GM19397 (cell line): Measurements from ENCODE around the gene RPL5.
A peak's percentile ranks its signal among the peaks of the same experiment; 100 is the strongest.

ENCODE experiments used
- ATAC-seq: cut with Tn5 transposase; IDR thresholded peaks from one replicate; pipeline ENCODE4 v1.9.1; 2021; ENCODE audit warnings: mild to moderate bottlenecking, moderate library complexity; ENCODE audit not compliant: unreplicated experiment

The RPL5 gene

DNA sequence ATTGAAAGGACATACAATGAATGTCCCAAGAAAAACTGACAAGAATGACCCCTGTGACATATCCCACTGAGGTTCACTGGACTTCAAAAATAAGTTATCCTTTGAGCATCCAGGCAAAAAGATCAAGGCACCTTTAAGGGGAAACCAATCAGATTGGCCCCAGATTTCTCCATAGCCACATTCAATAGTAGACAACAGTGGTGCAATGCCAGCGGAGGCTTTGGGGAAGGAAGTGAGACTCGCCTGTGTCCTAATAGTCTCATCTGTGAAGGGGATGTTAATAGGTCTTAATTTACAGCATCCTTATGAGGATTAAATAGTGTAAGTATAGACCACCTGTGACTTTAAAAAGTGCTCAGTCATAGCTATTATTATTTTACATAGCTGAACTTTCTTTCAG lies 21.5 kb downstream of the RPL5 start:
- no peak for ATAC-seq

DNA sequence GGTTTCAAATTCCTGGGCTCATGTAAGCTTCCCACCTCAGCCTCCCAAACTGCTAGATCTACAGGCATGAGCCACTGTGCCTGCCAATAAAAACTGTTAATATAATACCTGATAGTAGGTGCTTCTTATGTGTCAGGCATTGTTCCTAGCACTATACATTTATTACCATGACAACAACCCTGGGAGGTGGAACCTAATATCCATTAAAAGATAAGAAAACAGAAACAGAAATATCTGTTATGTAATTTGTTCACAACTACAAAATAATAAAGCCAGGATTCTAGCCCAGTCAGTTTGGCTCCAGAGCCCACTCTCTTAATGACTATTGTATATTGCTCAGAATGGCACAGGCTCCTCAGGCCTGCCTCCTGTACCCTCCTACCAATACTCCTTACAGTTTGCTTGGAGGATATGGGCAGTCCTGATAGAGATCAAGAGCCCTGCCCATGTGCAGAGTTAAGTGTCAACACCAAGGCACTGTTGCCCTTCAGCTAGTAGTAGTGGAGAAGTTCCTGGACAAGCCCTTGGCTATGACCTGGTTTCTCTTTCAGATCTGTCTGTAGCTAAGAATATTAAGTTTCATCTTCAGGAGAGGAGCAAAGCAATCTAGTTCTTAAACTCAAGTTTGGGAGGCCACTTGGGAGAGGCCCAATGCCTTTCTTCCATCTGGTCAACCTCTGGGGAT lies 22.4 kb downstream of the RPL5 start:
- no peak for ATAC-seq

DNA sequence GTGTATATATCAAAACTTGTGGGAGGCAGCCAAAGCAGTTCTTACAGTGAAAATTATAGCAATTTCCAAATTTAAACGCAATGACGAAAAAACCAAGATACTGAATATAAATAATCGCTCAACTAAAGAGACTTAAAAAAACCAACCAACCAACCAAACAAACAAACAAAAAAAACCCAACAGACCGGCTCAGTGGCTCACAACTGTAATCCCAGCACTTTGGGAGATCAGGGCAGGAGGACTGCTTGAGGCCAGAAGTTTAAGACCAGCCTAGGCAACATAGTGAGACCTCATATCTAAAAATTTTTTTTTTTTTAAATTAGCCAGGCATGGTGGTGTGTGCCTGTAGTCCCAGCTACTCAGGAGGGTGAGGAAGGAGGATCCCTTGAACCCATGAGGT lies 23.4 kb downstream of the RPL5 start:
- ATAC-seq, result no peak

DNA sequence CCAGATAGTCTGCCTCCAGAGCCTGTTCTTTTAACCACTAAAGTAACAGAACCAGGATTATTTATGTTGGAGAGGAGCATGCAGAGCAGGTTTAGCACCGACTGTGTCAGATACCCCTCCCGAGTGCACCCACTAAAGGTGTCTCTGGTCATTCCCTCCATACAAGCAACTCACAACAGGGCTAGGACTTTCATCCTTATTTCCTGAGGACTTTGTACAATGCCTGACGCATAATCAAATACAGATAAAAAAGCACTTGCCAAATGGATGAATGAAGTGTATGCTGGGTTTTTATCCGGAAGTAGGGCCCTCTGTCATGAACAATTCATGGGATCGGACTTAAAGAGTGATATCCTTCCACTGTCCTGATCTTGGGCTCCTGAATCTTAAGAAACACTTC lies 26.0 kb downstream of the RPL5 start:
- ATAC-seq, result no peak

DNA sequence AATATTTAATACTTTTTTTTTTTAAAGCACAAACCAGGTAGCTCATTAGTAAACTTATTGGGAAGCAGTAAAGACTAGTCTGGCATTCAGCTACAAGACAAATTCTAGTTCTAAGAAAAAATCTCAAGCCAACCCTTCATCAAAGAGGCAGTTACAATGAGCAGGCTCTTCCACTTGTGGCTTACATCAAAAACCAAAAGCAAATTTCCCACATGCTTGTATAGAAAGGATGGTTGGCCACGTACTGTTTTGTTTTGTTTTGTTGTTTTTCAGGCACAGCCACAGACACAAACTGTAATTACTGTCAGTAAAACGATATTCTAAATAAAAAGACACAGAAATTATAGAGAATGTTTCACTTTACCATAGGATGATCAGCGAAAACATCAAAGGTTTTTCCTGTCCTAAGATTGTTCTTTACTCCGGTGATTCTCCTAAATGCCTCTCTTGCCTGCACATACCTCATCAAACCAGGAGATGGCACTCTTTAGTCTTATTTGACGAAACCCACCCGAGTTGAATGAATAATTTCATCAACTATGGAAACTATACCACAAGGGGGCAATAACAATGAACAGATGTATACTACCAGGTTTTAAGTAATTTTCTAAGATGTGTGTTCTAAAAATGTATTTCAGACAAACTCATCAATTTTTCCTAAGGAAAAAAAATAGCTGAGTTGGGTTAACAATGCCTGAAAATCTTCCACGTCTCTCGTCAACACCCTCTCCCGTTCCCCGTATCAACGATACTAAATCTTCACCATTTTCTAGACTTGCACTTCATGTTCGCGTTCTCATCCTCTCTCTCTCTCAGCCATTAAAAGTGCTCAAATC lies 26.9 kb downstream of the RPL5 start:
- ATAC-seq, result peak; percentile 64

DNA sequence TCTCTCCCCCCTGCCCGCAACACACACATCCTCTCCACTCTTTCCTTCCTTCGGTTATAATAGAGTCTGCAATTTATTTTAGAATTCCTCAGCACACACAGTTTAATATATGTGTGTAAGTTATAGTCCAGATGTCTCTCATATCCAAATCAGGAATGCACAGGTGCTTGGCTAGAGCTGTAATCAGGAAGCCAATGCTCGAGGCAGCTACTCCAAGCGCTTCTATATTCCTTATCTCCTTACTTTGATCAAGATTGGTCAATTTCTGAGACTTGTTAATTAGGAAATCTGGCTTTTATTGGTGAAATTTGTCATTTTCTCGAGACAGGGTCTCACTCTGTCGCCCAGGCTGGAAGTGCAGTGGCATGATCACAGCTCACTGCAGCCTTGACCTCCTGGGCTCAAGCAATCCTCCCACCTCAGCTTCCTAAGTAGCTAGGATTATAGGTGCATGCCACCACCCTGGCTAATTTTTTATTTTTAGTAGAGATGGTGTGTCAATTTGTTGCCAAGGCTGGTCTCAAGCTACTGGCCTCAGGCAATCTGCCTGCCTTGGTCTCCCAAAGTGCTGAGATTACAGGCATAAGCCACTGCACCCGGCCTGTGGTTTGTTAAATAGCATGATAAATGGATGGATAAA lies 27.7 kb downstream of the RPL5 start:
- no peak for ATAC-seq

DNA sequence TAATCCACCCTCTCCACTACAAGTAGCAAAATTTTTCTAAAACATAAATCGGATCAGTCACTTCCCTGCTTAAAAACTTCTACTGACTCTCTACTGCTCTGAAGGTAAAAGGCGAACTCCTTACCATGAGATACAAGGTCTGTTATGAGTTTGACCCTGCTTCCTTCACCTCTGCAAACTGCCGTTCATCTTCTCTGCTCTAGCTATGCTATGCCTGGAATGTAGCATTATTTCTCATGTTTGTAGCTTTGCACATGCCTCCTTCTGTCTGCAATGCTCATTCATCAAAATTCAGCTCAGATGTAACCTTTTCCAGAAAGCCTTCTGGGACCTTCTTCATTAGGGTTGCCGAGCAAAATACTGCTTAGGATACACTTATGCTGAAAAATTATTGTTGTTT lies 30.8 kb downstream of the RPL5 start:
- ATAC-seq, result no peak

DNA sequence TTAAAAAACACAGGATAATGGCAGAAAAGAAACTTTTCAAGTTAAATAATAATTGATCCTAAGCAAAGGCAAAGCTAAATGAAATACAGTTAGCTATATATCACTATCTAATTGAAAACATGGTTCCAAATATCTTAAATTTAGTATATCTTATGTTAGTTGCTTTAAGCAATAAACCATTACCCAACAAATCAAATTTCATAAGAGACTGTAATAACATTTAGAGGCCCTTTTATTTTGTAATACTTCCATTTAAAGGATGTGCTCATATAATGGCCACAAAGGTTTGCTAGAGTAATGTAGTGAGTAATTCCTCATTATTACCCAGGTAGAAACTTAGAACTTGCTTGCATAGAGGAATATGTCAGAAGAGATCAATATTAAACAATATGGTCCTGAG lies 32.3 kb downstream of the RPL5 start:
- ATAC-seq, result no peak

DNA sequence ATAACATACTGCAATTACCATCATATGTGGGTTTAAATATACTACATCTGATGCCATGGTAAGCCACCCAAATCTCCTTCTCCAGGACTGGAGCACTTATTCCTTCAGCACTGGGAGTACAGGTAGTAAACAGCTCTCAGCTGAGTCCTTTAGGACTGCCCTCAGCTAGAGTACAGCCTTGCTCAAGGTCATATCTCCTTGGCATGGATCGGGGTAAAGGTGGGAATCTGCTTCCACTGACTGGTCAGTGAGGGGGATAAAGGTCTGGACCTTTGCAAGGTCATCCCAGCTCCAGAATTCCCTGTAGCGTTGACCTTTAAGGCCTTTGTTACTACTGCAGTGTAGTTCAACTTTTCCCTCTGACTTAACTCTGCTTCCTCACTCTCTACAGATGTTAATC lies 38.8 kb downstream of the RPL5 start:
- no peak for ATAC-seq

DNA sequence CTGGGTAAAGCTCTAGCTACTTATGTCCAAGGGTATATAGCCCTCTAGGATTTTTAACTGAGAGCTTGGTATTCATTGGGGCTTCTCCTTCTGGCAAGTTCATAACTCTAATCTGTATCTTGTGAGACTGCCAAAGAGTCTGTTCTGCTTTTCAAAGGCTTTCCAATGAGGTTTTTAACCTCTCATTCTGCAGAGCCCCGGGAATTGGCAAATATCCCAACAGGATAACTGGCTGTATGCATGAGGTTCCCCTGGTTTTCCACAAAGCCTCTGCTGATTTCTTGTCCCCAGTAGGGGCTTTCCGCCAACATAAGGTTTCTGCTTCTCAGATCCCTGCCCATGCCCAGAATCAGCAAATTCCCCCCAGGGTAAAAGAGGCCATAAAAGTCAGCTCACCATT lies 40.9 kb downstream of the RPL5 start:
- ATAC-seq, result no peak

DNA sequence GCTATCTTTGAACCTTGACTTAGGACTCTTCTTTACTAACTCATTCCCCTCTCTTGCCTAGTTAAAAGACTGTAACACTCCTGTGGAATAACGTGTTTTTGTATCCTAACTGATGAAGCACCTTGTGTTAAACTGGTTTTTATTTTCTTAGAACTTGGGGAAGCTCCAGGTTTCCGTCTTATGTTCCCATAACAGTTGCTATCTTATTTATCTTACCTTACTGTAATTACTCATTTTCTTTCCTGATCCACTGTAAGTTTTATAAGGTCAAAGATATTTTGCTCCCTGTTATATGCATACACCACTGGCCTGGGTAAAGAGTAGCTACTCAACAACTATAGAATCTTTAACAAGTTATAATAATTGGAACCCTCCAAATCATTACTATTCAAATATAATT lies 43.1 kb downstream of the RPL5 start:
- ATAC-seq, result no peak

DNA sequence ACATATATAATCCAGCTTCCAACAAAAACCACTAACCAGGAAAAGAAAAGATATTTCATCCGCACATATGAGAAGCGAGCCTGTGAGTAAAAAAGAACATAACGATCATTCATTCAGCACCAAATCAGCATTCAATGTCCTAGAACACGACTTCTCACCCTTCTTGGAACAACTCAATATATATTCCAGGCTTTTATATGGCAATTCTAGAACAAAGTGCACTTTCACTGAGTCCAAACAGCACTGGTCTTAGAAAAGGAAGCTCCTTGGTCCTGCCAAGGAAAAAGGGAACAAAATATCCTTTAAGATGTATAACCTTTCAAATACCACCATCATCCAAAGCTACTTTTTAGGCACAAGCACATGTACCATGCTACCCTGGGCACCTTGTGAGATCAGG lies 44.5 kb downstream of the RPL5 start:
- no peak for ATAC-seq

DNA sequence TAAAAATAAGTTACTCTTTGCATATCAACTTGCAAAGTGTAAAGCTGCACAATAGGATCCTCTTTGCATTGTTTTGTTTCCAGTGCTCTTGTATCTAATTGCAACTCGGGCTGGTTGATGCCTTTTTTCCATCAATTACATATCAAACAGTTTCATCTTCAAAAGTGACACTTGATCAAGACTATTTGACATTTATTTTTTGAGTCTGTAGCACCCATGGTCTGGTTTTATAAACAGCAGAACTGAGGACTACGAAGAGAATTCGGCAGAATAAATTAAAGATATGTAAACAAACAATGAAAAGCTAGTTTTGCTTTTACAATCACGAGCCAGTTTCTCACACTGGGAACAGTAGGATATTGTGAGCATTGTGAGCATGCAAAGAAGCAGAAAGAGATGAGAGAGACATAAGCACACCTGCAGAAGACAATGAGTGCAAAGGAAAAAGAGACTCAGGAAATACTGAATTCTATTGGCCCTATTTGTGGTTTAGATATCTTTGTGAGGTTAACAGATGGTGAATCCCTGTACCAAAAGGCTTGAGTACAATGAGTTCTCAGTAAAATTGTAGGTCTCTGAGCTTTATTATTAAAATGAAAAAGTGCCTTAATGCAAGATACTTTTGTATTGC lies 45.4 kb downstream of the RPL5 start:
- ATAC-seq, result no peak

DNA sequence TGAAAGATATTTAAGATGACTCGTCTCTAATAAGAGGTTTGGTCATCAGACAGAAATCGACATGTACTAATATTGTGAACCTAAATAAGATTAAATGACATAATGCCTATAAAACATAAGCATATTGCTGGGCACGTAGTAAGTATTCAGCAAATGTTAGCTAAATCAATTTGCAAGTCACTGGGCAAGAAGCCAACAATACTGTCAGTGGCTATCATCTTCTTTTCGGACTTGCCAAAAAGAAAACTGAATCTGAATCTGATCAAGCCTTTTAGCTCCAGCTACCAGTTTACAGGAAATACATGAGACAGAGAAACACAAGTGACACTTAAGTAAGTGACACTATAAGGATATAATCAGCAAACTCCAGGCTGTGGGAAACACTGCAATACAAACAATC lies 46.0 kb downstream of the RPL5 start:
- ATAC-seq, result no peak

DNA sequence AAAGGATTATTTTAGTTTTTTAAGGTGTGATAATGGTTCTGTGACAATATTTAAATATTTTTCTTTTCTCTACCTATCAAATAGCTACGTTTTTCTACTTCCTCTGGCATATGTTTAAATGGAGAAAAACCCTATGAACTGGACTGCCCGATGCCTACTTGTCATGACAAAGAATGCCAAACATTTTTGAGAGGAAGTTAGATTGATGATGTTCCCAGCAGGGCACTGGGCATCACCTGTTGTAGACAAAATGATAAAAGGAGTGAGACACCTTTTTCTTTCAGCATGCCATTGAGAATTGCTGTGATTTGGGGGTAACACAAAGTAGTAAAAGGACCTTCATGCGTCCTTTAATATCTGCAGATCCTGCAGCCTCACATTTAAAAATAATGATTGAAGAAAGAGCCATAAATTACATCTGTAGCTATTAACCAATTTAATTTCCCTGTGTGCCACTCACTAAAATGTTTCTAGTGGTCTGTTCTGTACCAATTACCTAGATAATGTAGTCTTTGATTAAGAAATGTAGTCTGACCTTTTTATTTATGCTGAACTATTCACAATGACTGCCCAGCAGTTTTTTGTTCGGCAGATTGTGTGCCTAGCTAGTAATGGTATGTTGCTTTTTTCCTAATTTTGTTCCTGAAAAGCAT lies 47.6 kb downstream of the RPL5 start:
- ATAC-seq, result no peak

DNA sequence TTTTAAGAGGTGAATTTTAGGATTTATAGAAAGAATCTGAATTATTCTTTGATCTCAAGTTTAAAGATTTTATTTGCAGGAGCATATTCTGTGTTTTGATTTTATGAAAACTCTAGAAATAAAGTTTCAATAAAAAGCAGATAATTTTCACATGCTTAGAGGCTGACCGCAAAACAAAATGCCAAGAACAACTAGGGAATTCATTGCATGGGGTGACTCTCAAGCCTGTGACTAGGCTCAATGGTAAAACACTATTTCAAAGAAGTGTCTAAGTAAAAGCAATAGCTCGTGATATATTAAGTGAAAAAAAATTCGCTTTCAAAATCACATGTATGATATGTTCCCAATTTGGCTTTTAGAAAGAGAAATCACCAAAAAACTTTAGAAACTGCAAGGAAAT lies 49.6 kb downstream of the RPL5 start:
- no peak for ATAC-seq

DNA sequence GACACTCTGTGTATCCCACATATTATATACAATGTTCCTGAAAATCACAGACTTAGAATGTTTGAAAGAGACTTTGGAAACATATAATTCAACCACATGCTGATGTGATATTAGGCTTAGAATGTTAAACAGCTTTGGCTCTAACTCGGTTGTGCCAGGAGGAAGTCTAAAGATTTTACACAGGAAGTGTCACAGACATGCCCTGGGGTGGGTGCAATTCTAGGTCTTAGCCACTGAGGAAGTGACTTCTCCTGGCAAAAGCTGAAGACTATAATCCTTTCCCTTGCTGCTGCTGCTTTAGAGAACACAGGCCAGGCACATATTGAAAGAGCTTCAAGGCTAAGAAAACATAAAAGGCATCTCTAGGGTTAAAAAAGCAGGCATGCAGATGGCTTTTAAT lies 51.0 kb downstream of the RPL5 start:
- no peak for ATAC-seq

DNA sequence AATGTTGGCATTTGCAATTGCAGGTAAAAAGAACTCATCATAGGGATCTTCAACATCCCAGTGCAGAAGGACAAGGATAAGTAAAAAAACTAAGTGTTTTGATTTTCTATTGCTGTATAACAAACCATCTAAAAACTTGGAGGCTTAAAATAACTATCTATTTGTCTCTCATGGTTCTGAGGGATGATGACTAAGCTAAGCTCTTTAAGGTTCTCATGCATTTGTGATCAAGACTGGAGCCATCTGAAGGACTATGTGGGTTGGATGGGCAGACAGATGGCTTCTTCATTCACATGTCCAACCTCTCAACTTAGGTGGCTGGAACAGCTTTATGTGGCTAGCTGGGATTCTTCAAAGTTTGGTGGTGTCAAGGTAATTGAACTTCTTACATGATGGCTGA lies 51.5 kb downstream of the RPL5 start:
- no peak for ATAC-seq

DNA sequence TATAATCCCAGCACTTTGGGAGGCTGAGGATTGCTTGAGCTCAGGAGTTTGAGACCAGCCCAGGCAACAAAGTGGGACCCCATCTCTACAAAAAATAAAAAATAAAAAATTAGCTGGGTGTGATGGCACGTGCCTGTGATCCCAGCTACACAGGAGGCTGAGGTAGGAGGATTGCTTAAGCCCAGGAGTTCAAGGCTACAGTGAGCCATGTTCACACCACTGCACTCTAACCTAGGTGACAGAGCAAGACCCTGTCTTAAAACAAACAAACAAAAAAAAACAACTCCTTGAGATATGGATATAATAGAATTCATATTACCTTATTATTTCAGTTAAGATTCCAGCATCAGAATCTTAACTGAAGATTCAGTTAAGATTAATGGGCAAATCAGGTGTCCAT lies 52.4 kb downstream of the RPL5 start:
- ATAC-seq, result no peak

DNA sequence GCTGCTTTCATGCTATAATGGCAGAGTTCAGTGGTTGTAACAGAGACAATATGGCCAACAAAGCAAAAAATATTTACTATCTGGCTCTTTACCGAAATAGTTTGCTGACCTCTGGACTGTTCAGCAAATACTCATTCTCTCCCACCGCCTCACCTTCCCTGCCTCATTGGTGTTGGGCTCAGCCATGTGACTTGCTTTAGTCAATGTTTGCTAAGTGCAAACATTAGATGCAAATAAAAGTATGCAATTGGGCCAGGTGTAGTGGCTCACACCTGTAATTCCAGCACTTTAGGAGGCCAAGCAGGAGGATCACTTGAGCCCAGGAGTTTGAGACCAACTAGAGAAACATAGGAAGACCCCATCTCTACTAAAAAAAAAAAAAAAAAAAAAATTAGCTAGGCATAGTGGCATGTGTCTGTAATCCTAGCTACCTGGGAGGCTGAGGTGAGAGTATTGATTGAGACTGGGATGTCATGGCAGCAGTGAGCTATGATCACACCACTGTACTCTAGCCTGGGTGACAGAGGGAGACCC lies 55.1 kb downstream of the RPL5 start:
- ATAC-seq, result no peak

DNA sequence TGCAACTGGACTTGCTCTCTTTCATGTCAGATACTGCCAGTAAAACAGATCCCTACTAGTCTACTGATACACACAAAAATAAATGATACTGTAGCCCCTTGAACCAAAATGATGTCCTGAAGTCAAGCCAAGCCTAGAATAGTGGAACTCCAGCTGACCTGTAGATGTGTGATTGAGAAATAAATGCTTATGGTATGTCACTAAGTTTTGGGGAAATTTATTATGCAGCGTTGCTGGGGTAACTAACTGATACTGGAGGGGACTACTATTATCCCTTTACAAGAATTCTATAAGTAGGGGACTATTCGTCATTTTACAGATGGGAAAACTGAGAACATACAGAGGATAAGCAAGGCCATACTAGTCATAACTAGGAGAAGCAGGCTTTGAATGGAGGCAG lies 55.6 kb downstream of the RPL5 start:
- ATAC-seq, result no peak
